IMR-90 (cell line): Measurements from ENCODE around the gene GALNT9. TPM values are rescaled to one million over a fixed set of nuclear protein-coding genes. Genes with fewer than 3 reads are reported as not detected.

Experiments
- CHD1 ChIP-seq: IDR thresholded peaks from 2 replicates; pipeline ENCODE4 v1.6.1; 2012; ENCODE audit warnings: low read depth, low read length, improper control_type of control experiment
- MAFK ChIP-seq: IDR thresholded peaks from 2 replicates; pipeline ENCODE4 v1.6.1; 2012; ENCODE audit warnings: low read depth, low read length, improper control_type of control experiment
- RAD21 ChIP-seq: IDR thresholded peaks from 2 replicates; pipeline ENCODE4 v1.6.1; 2012; ENCODE audit warnings: low read length, improper control_type of control experiment
- SMC3 ChIP-seq: fragments of 150-350 bp; IDR thresholded peaks from 2 replicates; pipeline ENCODE4 v1.6.1; 2016; ENCODE audit warnings: low read depth, mild to moderate bottlenecking, antibody characterized with exemption, low read length, moderate library complexity
- polyA plus RNA-seq, 3 experiments: library from polyadenylated mRNA; depleted of rRNA; stranded (reverse); fragments of >200 nt; gene quantifications; 2 replicates each; pipeline ENCODE4 v1.2.3, GENCODE V29; 2012; ENCODE audit warnings: low replicate concordance in 1 of 3
- total RNA-seq: library from RNA; depleted of rRNA; stranded (reverse); fragments of >200 nt; gene quantifications from 2 replicates; pipeline ENCODE4 v1.2.3, GENCODE V29; 2012
- TF ChIP-seq, protein P1 (sequence below): conservative IDR thresholded peaks from 2 replicates; pipeline ENCODE4 v1.5.1; 2012; ENCODE audit warnings: mild to moderate bottlenecking, low read depth, low read length, improper control_type of control experiment

Gene GALNT9
- total and polyA plus RNA-seq, 2 of the 4 experiments (the other 2 are of a cell fraction), result under 0.01 to 0.12 TPM

- TF ChIP-seq, protein P1, sequence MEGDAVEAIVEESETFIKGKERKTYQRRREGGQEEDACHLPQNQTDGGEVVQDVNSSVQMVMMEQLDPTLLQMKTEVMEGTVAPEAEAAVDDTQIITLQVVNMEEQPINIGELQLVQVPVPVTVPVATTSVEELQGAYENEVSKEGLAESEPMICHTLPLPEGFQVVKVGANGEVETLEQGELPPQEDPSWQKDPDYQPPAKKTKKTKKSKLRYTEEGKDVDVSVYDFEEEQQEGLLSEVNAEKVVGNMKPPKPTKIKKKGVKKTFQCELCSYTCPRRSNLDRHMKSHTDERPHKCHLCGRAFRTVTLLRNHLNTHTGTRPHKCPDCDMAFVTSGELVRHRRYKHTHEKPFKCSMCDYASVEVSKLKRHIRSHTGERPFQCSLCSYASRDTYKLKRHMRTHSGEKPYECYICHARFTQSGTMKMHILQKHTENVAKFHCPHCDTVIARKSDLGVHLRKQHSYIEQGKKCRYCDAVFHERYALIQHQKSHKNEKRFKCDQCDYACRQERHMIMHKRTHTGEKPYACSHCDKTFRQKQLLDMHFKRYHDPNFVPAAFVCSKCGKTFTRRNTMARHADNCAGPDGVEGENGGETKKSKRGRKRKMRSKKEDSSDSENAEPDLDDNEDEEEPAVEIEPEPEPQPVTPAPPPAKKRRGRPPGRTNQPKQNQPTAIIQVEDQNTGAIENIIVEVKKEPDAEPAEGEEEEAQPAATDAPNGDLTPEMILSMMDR, result no peak
- TF ChIP-seq SMC3 (no peak), RAD21 (no peak), CHD1 (no peak), MAFK (no peak)
These were observed 174.2 kb downstream of the GALNT9 start (continued) for GRCh38 chr12:132154941-132155770.
